ENCODE results near the gene QPCT.
A peak's percentile ranks its signal among the peaks of the same experiment; 100 is the strongest.
"Not testable (repeated sequence)": the region's sequence is repeated elsewhere in the genome, so short reads cannot be mapped to it uniquely, and the experiment has no call there.

Gene QPCT

DNA sequence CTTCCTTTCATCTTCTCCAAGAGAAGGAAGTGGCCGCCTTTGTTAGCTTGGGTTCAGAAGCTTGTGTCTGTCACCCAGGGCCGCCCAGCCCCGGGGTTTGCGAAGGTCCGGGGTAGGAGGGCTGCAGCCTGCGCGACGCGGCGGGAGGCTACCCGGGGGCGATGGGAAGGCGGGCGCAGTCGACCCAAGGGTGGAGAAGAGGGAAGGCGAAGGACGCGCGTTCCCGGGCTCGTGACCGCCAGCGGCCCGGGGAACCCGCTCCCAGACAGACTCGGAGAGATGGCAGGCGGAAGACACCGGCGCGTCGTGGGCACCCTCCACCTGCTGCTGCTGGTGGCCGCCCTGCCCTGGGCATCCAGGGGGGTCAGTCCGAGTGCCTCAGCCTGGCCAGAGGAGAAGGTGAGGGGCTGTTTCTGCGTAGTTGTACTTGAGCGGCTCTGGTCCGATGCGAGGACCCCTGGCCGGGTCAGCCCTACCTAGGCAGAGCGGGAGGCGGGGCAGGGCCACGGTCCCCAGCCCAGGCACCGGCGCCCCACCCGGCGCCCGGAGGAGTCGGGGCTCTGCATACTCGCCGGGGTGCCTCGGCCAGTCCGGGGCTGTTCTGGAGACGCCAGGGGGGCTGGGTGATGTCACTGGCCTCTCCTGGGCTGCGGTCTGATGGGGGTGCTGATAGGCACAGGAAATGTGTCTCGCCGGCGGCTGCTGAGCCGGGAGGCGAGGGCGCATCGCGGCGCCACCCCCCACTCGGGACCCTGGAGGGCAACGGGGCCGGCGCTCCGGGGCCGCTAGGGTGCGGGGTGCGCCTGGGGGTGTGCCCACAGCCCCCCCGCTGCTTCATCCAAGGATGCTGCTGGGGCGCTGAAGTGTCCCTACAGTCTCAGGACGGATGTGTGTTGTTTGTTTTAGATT, at the start of gene QPCT:
TSS of gene QPCT (plus strand) at position 178 of the 909 bp plus-strand sequence. CDS start at position 280, 102 bp downstream.
- no peak for DNase-seq (ENCODE audit: low spot score)
- FAIRE-seq: no peak

DNA sequence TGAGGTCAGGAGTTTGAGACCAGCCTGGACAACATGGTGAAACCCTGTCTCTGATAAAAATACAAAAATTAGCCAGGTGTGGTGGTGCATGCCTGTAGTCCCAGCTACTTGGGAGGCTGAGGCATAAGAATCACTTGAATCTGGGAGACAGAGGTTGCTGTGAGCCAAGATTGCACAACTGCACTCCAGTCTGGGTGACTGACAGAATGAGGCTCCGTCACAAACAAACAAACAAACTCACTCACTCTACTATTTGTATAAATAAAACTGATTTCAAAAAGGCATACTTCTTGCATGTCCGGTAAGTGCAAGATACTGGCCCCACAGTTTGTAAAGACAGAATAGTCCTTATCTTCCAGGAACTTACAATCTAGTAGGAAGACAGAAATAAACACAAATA, 49.6 kb upstream of the QPCT start:
- not testable (repeated sequence) for FAIRE-seq; DNase-seq (ENCODE audit: low spot score)

DNA sequence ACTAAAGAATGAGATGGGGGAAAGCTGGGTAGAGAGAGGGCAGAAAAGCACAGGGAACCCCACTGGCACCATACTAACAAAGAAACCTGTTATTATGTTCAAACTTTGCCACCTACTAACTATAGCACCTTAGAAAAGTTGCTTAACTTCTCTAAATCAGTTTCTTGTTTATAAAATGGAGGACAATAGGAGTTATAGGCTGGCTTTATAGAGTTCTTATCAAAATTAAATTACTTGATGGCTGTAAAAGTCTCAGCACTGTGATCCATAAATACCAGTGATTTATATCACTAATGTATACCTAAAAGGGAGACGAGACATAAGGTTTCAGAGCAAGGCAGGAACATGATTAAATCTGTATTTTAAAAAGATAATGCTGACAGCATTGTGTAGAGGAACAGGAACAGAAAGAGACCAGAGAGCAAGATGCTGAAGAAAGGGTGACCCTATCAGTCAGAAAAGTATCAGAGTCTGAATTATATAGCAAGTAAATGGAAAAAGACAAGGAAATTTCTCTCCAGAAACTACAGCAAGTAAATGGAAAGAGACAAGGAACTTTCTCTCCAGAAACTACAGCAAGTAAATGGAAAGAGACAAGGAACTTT, 48.9 kb upstream of the QPCT start:
- DNase-seq (ENCODE audit: low spot score) (no peak), FAIRE-seq (no peak)

DNA sequence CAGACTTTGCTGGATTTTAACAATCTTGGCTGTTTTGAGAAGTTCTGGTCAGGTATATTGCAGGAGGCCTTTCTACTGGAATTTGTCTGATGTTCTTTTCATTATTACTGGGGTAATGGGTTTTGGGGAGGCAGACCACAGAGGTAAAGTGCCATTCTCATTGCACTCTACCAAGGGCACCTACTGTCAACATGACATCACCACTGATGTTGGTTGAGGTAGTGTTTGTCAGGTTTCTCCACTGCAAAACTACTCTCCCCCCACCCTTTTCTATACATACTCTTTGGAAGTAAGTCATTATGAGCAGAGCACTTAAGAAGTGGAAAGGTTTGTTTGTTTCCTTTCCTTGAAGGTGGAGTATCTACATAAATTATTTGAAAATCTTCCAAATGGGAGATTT, 46.8 kb upstream of the QPCT start:
- FAIRE-seq (no peak), DNase-seq (ENCODE audit: low spot score) (no peak)

DNA sequence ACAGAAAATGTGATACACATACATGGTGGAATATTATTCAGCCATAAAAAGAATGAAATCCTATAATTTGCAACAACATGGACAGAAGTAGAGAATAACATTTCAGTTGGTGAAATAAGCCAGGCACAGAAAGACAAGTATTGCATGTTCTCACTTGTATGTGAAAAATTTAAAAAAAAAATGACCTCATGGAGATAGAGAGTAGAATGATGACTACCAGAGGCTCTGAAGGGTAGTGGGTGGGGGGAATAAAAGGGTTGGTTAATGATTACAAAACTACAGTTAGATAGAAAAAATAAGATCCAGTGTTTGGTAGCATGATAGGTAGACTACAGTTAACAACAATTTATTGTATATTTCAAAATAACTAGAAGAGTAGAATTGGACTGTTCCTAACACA, 44.3 kb upstream of the QPCT start:
- no peak for FAIRE-seq
- DNase-seq (ENCODE audit: low spot score): no peak

DNA sequence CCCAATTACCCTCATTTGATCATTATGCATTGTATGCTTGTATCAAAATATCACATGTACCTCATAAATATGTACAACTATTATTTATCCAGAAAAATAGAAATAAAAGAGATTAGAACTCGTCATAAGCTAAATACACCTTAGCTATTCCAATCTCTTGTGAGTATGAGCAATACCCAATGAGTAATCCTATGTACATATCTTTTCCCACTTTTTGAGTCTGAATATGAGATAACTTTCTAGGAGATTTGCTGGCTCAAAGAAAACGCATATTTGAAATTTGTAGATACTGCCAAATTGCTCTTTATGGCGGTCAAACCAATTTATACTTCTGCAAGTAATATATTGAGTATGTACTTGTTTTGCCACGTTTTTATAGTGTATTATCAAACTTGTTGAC, 43.9 kb upstream of the QPCT start:
- no peak for FAIRE-seq
- DNase-seq (ENCODE audit: low spot score): no peak

DNA sequence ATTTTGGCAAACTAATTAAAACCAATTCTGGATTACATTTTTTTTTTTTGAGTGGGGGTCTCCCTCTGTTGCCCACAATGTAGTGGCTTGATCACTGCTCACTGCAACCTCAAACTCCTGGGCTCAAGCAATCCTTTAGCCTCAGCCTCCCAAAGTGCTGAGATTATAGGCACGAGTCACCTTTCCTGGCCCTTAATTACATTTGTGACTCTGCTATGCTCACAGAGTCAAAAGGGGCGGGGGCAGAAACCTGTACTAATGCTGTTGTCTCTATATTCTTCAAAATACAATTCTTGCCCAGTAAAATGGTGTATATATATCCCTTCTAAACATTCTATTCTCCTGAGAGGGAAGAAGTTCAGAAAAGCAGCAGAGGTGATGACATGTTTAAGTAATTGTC, 43.0 kb upstream of the QPCT start:
- DNase-seq (ENCODE audit: low spot score) (no peak), FAIRE-seq (no peak)

DNA sequence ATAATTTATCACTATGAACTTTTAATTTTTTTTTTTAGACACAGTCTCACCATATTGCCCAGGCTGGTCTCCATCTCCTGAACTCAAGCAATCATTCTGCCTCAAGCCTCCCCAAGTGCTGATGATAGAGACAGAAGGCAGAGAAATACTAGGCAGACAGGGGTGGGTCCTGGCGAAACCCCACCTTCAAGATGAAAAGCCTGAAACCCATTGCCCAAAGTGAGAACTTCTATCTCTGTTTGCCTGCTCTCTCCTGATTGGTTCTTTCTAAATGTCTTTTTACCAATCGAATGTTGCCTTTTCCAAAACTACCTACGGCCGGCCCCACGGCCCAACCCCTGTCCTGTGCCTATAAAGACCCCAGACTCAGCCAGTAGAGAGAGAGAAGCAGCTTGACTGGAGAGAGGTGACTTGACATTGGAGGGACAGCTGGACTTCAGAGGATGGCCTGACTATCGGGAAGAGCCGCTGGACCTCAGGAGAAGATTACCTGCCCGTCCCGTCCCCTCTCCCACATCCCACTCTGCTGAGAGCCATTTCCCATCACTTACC, 41.7 kb upstream of the QPCT start:
- DNase-seq (ENCODE audit: low spot score) (no peak), FAIRE-seq (no peak)

DNA sequence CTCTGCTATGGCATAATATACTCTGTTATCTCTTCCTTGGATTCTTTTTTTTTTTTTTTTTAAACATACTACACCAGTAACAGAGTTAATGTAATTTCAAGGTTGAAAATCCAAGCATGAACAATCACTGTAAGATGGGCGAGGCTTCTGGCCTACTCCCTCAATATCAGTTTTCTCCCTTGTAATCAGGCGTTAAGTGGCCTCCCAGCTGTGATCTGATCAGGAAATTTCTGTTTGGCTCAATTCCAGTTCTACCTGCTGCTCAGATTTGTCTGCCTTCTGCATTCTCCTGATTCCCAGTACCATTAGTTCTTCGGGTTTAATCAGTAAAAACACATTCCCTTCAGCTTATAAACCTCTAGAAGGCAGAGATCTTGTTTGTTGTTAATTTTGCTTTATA, 38.4 kb upstream of the QPCT start:
- DNase-seq (ENCODE audit: low spot score): no peak
- FAIRE-seq: no peak

DNA sequence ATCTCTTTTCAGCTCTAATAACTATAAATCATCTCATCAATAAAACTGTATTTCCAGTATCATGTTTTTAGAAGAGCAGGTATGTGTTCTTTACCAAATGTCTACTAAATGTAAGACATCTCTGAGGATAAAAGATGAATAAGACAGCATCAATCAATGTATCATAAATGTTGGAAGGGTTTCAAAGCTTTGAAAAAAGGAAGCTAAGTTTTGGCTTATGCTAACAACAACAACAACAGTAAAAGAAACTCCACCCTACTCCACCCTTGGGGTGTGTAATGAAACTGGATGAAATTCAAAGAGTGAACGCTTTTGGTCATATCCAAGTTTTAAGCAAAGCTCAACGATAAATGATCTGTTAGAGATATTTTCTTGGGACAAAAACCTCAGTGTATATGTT, 36.9 kb upstream of the QPCT start:
- no peak for FAIRE-seq
- DNase-seq (ENCODE audit: low spot score): no peak

DNA sequence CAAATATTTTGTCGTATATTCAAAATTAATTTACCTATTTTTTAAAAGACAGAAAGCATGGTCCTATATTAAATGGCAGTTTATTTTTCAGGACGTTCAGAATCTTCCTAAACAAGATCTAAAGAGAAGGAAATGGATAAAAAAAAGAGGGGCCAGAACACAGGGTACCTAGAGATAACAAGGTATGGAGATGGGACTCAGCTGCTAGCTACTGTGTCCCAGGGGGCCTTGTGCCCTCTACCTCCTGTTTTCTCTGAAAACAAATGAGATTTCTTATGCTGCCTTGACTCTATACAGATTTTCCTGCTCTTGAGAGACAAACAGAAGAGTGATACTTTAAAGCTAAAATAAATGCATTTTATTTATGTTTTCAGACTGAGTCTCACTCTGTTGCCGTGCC, 29.1 kb upstream of the QPCT start:
- DNase-seq (ENCODE audit: low spot score): no peak
- no peak for FAIRE-seq

DNA sequence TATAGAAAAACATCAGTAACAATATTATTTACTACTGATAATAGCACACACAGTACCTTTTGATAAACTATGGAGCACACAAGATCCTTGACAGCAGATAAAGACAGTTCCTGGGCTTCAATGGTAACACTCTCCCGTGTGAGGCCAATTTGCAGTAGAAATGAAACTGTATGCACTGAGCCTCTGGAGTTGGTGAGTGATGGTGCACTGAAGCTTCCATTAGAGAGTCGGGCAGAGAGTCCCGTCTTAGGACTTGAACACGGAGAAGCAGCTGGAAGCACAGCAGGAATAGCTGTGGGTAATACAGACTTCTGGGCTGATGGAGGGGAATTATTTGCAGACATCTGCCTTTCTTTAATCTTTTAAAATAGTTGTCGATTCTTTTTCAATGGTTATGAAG, 28.2 kb upstream of the QPCT start:
- FAIRE-seq (no peak), DNase-seq (ENCODE audit: low spot score) (no peak)

DNA sequence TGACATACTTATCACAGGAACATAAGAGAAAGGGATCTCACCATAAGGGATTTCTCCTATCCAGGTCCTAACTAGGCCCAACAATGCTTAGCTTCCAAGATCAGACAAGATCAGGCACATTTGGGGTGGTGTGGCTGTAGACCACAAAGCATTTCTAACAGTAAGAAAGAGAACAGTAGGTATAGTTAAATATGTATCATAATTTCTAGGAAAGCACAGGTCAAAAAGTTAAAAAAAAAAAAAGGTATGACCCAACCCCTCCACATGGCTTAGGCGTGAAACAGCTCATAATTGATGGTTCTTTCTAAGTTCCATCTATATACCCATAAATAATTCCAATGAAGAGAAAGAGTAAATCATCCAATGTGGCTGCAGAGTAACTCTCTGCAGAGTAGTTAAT, 26.7 kb upstream of the QPCT start:
- FAIRE-seq: no peak

DNA sequence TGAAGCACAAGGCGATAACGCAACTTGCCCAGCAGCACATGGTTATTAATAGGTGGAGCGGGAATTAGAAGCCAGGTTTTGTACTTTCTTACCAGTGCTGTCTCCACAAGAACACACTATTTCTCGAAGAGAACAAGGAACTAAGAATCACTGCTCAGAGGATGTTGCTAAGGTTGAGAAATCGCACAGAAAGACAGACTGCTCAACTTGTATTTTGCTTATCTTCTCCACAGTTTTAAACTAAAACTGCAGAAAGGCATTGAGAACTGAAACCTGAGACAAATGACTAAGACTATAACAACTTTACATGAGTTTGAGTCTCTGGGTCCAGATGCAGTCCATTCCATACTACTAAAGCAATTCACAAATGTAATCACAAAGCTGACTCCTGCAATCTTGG, 26.0 kb upstream of the QPCT start:
- DNase-seq (ENCODE audit: low spot score) (no peak), FAIRE-seq (no peak)

More for the DNA sequence above, 26.7 kb upstream of the QPCT start:
- no peak for DNase-seq (ENCODE audit: low spot score)

DNA sequence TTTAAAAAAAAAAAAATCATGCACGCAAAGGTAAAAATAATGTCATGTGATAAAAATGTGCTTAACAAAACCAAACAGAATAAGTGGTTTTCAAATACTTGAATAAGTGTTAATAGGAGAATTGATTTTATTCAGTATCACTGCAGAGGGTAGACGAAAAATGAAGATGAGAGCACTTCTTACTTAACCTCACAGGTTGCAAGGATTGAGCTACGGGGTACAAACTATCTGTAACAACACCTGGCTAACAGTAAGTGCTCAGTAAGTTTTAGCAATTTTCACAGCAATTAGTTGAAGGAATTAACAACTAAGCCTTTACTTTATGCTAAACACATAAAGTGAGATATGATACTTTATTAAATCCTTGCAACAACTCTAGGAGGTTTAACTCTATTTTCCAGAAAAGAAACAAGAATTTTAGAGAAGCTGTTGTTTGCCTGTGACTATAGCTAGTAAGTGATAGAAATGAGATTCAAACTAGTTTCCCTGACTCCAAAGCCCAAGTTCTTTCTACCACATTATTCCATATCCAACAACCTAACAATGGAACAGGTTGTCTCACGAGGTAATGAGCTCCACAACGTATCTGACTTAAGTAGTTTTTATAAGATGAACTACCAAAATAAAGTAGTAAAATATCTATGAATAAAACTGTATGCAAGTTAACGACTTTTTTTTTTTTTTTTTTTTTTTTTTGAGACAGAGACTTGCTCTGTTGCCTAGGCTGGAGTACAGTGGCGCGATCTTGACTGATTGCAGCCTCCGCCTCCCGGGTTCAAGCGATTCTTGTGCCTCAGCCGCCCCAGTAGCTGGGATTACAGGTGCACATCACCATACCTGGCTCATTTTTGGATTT, 24.4 kb upstream of the QPCT start:
- no peak for FAIRE-seq
- DNase-seq (ENCODE audit: low spot score): no peak

DNA sequence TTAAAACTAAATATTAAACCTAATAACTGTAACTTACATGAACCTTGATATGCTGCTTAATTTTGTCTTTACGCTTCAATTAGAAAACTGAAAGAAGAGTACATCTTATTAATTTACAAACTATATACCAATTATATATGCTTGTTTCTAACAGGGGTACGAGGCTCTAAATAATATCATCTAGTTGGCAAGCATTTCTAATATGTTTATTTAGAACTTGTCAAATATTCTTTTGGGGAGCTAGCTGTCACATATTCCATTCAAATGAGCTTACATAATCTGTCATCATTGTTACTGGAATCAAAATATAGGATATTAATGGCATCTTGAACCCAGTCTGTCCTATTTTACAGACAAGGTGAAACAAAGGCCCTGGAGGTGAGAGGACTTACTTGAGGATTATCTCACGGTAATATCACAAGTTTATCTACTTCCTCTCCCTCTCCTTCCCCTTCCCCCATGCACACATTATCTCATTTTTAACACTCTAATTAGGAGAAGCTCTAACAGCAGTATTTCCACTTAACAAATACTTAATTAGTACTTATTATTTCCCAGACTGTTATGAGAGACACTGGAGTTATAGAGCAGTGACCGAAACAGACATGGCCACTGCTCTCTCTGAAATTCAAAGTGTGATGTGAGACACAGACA, 23.3 kb upstream of the QPCT start:
- FAIRE-seq: no peak

DNA sequence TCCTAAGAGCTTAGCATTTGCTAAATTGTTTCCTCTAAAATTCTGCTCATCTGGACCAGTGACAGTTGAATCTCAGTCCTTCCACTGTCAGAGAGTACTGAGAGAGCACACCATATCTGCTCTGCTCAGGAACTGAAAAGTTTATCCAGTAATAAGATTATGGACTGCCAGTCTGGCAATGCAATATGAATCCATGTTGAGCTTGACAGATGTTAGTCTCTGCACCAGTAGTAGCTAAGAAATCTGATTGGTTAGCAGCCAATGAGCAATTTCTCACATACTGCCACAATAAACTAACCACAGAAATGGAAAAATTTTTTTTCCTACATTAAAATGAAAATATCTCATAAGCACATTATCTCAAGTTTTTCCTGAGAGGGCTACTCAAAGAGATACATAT, 22.1 kb upstream of the QPCT start:
- DNase-seq (ENCODE audit: low spot score) (no peak), FAIRE-seq (no peak)

More for the DNA sequence above, 23.3 kb upstream of the QPCT start:
- no peak for DNase-seq (ENCODE audit: low spot score)

DNA sequence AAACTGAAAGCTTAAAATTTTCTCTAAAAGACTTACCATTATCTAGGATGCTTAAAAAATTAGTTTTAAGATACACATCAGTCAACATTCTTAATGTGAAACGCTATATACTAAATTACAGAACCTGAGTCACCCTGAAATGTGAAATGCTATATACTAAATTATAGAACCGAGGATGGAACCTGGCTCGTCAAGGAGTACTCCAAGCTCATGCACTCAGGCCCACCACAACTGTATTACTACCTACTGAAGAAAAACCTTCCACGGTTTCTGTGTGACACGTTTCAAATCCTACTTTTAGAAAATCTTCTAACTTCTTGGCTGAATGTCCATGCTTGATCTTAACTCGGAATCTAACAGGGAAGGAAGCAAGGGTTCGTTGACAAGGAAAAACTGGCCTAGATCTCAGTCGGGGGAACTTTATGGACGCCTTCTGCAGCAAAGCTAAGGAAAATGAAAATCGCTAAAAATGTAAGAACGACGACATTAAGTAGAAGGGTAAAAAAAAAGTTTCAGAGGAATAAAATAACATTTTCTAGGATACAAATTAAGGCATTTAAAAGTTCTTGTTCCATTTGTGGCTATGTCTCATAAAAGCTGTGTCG, 21.2 kb upstream of the QPCT start:
- FAIRE-seq (no peak), DNase-seq (ENCODE audit: low spot score) (no peak)

DNA sequence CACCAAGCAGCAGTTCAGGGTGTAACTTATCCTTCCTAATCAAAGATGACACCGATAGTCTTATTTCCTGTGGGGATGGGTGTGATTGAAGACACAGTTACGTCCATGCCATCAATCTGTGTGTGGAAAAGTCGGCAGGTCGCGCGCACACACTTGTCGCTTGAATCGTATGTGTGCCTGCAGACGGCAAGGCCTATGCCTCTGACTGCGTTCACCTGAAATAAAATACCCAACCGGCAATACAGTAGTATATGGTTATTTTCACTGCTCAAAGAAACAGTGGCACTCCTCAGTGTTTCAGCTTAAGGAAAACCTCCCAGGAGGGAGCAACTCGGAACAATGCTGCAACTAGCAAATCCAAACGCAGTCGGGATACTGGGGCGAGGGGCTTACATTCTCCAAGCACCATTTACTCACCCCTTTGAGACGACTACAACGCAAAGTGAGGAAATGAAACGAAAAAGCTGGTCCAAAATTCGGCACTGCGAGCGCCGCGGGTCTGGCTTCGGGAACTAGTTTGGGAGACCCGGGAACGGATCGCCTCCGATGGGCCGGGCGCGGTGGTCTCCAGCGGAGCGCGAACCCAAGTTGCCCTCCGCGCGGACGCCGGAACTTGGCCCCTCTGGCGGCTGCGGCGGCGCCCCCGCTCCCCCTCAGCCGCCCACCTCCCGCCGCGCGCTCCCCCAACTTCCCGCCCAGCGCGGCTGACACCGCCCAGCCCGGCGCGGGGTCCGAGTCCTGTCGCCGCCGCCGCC, 20.5 kb upstream of the QPCT start:
- FAIRE-seq (no peak), DNase-seq (ENCODE audit: low spot score) (peak; percentile 33)

DNA sequence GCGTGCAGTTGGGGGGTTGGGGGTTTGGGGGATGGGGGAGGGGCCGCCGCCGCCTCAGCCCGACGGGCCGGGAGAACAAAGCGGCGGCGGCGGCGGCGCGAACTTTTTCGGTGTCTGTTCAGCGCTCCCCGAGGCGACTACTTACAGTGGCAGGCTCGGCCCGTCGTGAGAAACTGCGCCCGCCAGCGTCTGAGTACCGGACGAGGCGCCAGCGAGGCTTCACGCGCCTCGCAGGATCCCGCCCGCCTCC, 20.0 kb upstream of the QPCT start:
- FAIRE-seq (no peak), DNase-seq (ENCODE audit: low spot score) (no peak)
